AG10803 (cell line): ENCODE results near the gene CDH22.

Source experiments
- DNase-seq: peaks from one replicate; pipeline ENCODE4 v3.0.0; 2010; ENCODE audit warnings: low read depth
- H3K4me3 ChIP-seq: 2 replicates; pipeline ENCODE4 v1.5.1; 2011; ENCODE audit warnings: mild to moderate bottlenecking, low read length, control low read depth
- CTCF ChIP-seq: conservative IDR thresholded peaks from 2 replicates; pipeline ENCODE4 v1.5.1; 2011; ENCODE audit warnings: mild to moderate bottlenecking, low read length, control low read depth, inconsistent platforms

Gene CDH22

GRCh38 chr20:46309945-46310344 lies 1.6 kb upstream of the CDH22 start:
- H3K4me3 ChIP-seq, result no peak overlapping the region
- no peak for TF ChIP-seq CTCF
- DNase-seq, result no peak

- DNase-seq, result no peak
- no peak for TF ChIP-seq CTCF
- no peak overlapping the region for H3K4me3 ChIP-seq
Observed at GRCh38 chr20:46307999-46308257, 370 bp downstream of the CDH22 start.

GRCh38 chr20:46307139-46307998 lies 929 bp downstream of the CDH22 start:
- TF ChIP-seq CTCF, result peak; percentile 77
- DNase-seq, result peak; percentile 38
- H3K4me3 ChIP-seq, result no peak overlapping the region

- DNase-seq, result no peak
Observed at GRCh38 chr20:46306743-46307138, 1.6 kb downstream of the CDH22 start.

GRCh38 chr20:46305973-46306360 lies 2.3 kb downstream of the CDH22 start:
- no peak for DNase-seq
- no peak for TF ChIP-seq CTCF

More at GRCh38 chr20:46306743-46307138, 1.6 kb downstream of the CDH22 start:
- no peak overlapping the region for H3K4me3 ChIP-seq
- TF ChIP-seq CTCF, result no peak

GRCh38 chr20:46305331-46305972 lies 2.8 kb downstream of the CDH22 start:
- no peak overlapping the region for H3K4me3 ChIP-seq
- no peak for TF ChIP-seq CTCF
- DNase-seq, result no peak

More at GRCh38 chr20:46305973-46306360, 2.3 kb downstream of the CDH22 start:
- H3K4me3 ChIP-seq, result no peak overlapping the region

GRCh38 chr20:46304852-46305251 lies 3.4 kb downstream of the CDH22 start:
- no peak for DNase-seq
- TF ChIP-seq CTCF, result no peak
- H3K4me3 ChIP-seq, result no peak overlapping the region
